Measurements from ENCODE around the gene NPEPPS. TPM values are rescaled to one million over a fixed set of nuclear protein-coding genes. Genes with fewer than 3 reads are reported as not detected.

Gene NPEPPS
- total RNA-seq, 2 donors from 2014 or later, result 87.4 to 99.8 TPM

- no peak for DNase-seq
- ATAC-seq, result peak; percentile 11 to 24
- intact Hi-C loops (cut with DNase I), result no loop called here
Measured at GRCh38 chr17:47649972-47650524, 119.1 kb downstream of the NPEPPS start.

DNA sequence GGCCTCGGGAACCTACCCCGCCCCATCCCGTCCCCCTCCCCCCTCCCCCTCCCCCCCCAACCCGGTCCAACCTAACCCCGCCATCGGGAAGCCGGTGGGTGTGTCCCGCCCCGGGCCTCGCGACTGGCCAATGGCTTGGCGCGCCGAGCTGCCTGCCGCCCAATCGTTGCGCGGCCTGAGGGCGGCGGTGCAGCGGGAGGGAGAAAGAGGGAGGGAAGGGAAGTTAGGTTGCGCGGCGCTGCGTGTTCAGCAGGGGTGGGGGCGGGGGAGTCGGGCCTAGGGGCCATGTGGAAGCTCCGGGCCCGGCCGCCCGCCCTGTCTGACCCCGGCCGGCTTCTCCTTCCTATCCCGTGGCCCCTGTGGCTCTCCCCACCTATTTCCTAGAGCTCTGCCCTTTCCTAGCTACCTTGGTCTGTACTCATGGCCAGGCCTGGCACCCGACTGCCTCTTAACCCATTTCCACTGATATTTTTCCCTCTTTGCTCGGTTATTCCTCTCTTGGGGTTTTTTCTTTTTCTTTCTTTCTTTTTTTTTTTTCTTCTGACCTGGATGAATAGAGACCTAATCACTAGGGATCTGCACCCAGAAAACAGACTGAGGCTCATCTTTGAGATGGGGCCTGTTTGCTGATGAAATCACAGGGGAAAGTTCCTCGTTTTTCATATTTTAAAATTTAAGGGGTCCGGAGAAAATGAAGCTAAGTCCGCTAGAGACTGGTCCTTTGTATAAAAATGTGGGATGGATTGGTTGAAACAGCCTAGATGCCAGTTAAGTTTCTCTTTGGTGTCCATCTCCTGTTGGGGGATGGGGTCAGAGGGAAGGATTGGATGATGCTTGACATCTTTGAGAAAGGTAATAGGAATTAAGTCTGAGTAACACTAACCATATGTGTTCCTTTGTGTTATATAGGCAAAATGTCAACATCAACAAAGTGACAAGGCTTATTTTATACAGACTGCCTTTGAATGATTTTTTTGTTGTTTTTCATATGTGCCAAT is 119.9 kb downstream of the NPEPPS start:
- DNase-seq (peak; percentile 97), ATAC-seq (peak; percentile 74 to 82)
- intact Hi-C loops (cut with DNase I), result no loop called here

DNA sequence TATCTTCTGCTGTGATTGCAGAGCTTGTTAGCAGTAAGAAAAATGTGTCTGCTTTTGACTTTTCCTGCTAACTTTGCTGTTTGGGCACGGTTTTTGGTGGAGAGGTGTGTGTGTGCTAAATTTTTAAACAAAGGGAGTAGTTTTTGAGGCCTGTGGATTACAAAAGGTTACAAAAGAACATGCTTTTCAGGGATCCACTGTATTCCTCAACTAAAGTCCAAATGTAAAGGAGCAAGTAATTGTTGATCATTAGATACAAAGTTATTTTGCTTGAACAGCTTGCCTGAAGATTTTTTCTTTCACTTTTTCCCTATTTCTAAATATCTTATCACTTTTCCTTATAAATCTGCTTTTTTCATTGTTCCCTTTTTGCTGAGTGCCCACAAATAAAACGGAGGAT is 120.8 kb downstream of the NPEPPS start:
- intact Hi-C loops (cut with DNase I), result no loop called here
- DNase-seq (no peak), ATAC-seq (no peak)

DNA sequence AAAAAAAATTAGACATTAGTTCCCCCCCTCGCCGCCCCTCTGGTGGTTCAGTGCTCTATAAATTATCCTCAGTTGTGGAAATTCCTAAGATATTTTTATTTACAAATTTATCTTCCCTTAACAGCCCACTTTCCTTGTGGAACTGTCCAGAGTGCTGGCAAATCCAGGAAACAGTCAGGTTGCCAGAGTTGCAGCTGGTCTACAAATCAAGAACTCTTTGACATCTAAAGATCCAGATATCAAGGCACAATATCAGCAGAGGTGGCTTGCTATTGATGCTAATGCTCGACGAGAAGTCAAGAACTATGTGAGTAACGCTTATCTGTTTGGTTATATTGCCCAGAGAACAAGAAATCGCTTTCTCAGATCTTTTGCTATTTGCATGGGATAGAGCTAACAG is 121.7 kb downstream of the NPEPPS start:
- DNase-seq (no peak), ATAC-seq (no peak)
- intact Hi-C loops (cut with DNase I), result no loop called here

- no peak for ATAC-seq
- DNase-seq, result no peak
- intact Hi-C loops (cut with DNase I), result no loop called here
Measured at GRCh38 chr17:47653442-47653841, 122.5 kb downstream of the NPEPPS start.

DNA sequence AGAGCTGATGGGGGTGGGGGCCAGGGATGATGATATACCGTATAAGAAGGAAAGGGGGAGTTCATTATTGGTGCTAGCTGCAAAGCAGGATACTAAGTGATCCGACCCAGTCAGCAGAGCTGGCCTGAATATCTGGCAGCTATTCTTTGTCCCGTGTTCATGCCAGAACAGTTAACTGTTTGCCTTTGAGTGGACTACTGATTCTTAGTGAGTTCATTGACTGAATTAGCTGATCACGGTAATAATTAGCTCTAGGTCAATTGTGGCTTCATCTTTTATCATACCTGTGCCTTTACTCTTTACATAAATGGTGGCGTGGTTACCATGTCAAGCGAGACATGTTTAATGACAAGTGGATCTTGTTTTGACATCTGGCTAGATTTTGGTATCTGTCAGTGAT is 124.1 kb downstream of the NPEPPS start:
- ATAC-seq (no peak), DNase-seq (no peak)
- intact Hi-C loops (cut with DNase I), result no loop called here

DNA sequence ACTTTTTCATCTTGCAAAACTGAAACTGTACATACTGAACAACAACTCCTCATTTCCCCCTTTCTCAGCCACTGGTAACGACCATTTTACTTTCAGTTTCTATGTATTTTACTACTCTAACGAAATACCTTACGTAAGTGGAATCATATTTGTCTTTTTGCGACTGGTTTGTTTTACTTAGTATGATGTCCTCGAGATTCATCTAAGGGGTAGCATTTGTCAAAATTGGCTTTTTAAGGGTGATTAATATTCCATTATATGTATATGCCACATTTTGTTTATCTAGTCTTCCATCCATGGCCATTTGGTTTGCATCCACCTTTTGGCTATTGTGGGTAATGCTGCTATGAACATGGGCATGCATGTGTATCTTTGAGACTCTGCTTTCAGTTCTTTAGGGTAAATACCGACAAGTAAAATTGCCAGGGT is 129.2 kb downstream of the NPEPPS start:
- no peak for ATAC-seq
- intact Hi-C loops (cut with DNase I), result loop anchor here (10.0 kb wide), 3 partner anchors 85 to 145 kb away; no protein-coding TSS in a partner anchor

DNA sequence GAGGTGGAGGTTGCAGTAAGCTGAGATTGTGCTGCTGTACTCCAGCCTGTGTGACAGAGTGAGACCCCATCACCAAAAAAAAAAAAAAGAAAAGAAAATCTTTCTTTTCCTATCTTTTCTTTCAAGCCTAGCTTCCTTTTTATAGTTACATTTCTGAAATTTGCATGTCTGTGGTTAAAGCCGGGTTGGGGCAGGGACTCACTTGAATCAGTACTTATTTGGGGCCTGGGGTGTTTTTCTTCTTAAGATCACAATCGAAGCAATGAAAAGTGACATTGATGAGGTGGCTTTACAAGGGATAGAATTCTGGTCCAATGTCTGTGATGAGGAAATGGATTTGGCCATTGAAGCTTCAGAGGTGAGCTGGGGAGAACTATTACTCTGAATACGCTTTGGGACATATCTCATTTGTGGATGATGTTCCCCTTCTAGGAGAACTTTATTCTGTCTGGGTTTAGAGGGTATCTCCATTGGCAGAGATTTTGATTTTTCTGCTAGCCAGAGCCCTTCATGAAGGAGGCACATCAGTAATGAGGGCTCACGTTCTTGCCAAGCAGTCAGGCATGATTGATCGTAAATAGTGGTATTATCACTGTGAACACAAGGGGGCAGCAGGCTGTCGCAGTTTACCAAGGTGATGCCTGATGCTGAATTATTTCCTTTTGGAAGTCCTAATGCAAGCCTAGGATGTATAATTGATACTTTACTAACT is 133.2 kb downstream of the NPEPPS start:
- DNase-seq (no peak), ATAC-seq (peak; percentile 65 to 79)
- intact Hi-C loops (cut with DNase I), result loop anchor here (10.0 kb wide), 3 partner anchors 81 to 141 kb away; no protein-coding TSS in a partner anchor

More for the DNA sequence above, 129.2 kb downstream of the NPEPPS start:
- no peak for DNase-seq

- ATAC-seq, result no peak
- intact Hi-C loops (cut with DNase I), result loop anchor here (10.0 kb wide), 3 partner anchors 80 to 140 kb away; no protein-coding TSS in a partner anchor
- DNase-seq, result no peak
Measured at GRCh38 chr17:47664624-47664941, 133.7 kb downstream of the NPEPPS start.

DNA sequence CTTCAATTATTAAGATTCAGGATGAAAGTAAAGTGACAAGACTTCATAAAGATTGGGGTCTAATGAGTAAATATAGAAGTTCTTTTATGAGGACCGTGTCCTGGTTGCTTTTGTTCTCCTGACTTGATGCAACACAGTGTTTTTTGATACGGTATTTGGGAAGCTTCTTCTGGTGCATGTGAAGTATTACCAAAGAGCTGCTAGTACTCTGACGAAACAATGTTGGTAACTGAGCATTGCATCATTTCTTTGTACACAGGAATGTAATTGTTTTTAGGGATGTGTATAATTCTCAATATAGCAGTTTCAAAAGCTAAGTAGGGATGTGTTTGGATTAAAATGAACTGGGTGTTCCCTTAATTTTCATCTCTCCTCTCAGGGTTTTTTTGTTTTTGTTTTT is 134.7 kb downstream of the NPEPPS start:
- DNase-seq, result no peak
- intact Hi-C loops (cut with DNase I), result loop anchor here (10.0 kb wide), 3 partner anchors 79 to 139 kb away; no protein-coding TSS in a partner anchor
- ATAC-seq, result no peak

GRCh38 chr17:47669081-47669480 is 138.2 kb downstream of the NPEPPS start:
- intact Hi-C loops (cut with DNase I), result loop anchor here (10.0 kb wide), 3 partner anchors 76 to 136 kb away; no protein-coding TSS in a partner anchor
- DNase-seq, result no peak
- ATAC-seq, result no peak

DNA sequence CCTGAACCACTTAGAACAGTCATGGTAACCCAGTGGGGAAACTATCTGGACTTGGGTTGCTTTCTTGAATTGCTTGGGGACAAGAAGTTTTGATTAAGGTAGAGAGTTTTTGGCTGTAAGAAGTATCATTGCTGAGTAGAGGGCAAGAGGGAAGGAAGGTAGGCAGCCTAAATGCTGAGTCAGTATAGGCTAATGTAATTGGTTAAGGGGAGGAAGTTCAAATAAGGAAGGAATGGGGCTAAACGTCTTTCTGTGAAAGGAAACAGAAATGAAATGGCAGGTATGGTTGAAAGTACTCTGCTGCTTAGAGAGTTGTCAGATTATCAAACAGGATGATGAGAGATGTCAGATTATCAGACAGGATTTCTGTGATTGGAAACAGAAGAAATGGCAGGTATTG is 139.2 kb downstream of the NPEPPS start:
- intact Hi-C loops (cut with DNase I), result no loop called here
- DNase-seq (no peak), ATAC-seq (no peak)

Other genes with a start within 250 kb of the NPEPPS start
- gene EFCAB13, start 207.2 kb upstream of the NPEPPS start, total RNA-seq, result 1 to 10 TPM; 5.7 to 6.8 TPM
- 100 to 1,000 TPM; 145 to 180 TPM for gene KPNB1, start 118.8 kb downstream of the NPEPPS start, total RNA-seq
- 10 to 100 TPM; 13.7 to 17.9 TPM for gene TBKBP1, start 163.1 kb downstream of the NPEPPS start, total RNA-seq
- under 1 TPM; 0.34 to 0.80 TPM for gene TBX21, start 202.1 kb downstream of the NPEPPS start, total RNA-seq